WTC11 (cell line): ENCODE data around the gene TMEM25.

Experiments used
- ARID4B ChIP-seq: sonication (generic); formaldehyde crosslinking; IDR thresholded peaks from 2 replicates; pipeline ENCODE4 v1.8.0; 2023; ENCODE audit warnings: missing genetic modification reagents, mild to moderate bottlenecking, borderline replicate concordance
- CDX4 ChIP-seq: fragments of 250-450 bp; sonication (Bioruptor Pico); IDR thresholded peaks from 2 replicates; pipeline ENCODE4 v1.9.0; 2021; ENCODE audit warnings: moderate library complexity, mild to moderate bottlenecking, inconsistent platforms, borderline replicate concordance
- JUN ChIP-seq: sonication (generic); formaldehyde crosslinking; IDR thresholded peaks from 2 replicates; pipeline ENCODE4 v1.8.0; 2023; ENCODE audit warnings: mild to moderate bottlenecking, missing genetic modification reagents
- MAX ChIP-seq: sonication (generic); formaldehyde crosslinking; IDR thresholded peaks from 2 replicates; pipeline ENCODE4 v1.8.0; 2022; ENCODE audit warnings: mild to moderate bottlenecking, missing genetic modification reagents
- NFYB ChIP-seq: sonication (generic); formaldehyde crosslinking; conservative IDR thresholded peaks from 2 replicates; pipeline ENCODE4 v1.8.0; 2022; ENCODE audit warnings: low read depth, missing genetic modification reagents
- PREB ChIP-seq: sonication (generic); formaldehyde crosslinking; IDR thresholded peaks from 2 replicates; pipeline ENCODE4 v1.8.1; 2022; ENCODE audit warnings: mild to moderate bottlenecking, missing genetic modification reagents, moderate library complexity, borderline replicate concordance
- TF ChIP-seq, protein P1 (sequence below): fragments of 200-600 bp; IDR thresholded peaks from 2 replicates; pipeline ENCODE4 v1.8.0; 2022; ENCODE audit warnings: antibody characterized with exemption
- TF ChIP-seq, protein P2 (sequence below): sonication (generic); formaldehyde crosslinking; IDR thresholded peaks from 2 replicates; pipeline ENCODE4 v1.8.1; 2022; ENCODE audit warnings: low read depth, missing genetic modification reagents, borderline replicate concordance
- TF ChIP-seq, protein P3 (sequence below): sonication (generic); formaldehyde crosslinking; IDR thresholded peaks from 2 replicates; pipeline ENCODE4 v1.8.0; 2022; ENCODE audit warnings: mild to moderate bottlenecking, missing genetic modification reagents
- TF ChIP-seq, protein P4 (sequence below): sonication (generic); formaldehyde crosslinking; IDR thresholded peaks from 2 replicates; pipeline ENCODE4 v1.8.1; 2023; ENCODE audit warnings: mild to moderate bottlenecking, missing genetic modification reagents

DNA sequence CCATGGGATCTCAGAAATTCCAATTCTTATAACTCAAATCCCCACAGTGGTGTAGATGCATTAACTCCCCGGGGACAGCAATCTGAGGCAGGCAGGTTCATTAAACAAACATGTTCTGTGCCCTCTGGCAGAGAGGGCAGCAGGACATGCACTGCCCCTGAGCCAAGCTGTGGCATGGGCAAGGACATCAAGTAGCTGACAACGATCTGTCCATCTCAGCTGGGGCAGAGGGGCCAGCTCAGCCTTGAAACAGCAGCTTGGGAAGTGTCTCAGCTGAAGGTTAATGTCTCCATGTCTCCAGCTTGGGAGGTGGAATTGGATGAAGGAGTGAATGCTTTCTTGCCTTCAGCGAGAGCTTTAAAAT, 13.6 kb downstream of the TMEM25 start:
- TF ChIP-seq, protein P1, sequence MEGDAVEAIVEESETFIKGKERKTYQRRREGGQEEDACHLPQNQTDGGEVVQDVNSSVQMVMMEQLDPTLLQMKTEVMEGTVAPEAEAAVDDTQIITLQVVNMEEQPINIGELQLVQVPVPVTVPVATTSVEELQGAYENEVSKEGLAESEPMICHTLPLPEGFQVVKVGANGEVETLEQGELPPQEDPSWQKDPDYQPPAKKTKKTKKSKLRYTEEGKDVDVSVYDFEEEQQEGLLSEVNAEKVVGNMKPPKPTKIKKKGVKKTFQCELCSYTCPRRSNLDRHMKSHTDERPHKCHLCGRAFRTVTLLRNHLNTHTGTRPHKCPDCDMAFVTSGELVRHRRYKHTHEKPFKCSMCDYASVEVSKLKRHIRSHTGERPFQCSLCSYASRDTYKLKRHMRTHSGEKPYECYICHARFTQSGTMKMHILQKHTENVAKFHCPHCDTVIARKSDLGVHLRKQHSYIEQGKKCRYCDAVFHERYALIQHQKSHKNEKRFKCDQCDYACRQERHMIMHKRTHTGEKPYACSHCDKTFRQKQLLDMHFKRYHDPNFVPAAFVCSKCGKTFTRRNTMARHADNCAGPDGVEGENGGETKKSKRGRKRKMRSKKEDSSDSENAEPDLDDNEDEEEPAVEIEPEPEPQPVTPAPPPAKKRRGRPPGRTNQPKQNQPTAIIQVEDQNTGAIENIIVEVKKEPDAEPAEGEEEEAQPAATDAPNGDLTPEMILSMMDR, result no peak
- TF ChIP-seq CDX4 (CRISPR knock-in tag), result no peak
- TF ChIP-seq MAX (CRISPR knock-in tag), result no peak
- TF ChIP-seq PREB (CRISPR knock-in tag), result no peak
- TF ChIP-seq, protein P2, sequence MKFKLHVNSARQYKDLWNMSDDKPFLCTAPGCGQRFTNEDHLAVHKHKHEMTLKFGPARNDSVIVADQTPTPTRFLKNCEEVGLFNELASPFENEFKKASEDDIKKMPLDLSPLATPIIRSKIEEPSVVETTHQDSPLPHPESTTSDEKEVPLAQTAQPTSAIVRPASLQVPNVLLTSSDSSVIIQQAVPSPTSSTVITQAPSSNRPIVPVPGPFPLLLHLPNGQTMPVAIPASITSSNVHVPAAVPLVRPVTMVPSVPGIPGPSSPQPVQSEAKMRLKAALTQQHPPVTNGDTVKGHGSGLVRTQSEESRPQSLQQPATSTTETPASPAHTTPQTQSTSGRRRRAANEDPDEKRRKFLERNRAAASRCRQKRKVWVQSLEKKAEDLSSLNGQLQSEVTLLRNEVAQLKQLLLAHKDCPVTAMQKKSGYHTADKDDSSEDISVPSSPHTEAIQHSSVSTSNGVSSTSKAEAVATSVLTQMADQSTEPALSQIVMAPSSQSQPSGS (CRISPR knock-in tag), result no peak
- TF ChIP-seq, protein P3, sequence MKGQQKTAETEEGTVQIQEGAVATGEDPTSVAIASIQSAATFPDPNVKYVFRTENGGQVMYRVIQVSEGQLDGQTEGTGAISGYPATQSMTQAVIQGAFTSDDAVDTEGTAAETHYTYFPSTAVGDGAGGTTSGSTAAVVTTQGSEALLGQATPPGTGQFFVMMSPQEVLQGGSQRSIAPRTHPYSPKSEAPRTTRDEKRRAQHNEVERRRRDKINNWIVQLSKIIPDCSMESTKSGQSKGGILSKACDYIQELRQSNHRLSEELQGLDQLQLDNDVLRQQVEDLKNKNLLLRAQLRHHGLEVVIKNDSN (CRISPR knock-in tag), result no peak
- no peak for TF ChIP-seq ARID4B (CRISPR knock-in tag)
- TF ChIP-seq NFYB (CRISPR knock-in tag), result no peak
- no peak for TF ChIP-seq JUN (CRISPR knock-in tag)
- TF ChIP-seq, protein P4, sequence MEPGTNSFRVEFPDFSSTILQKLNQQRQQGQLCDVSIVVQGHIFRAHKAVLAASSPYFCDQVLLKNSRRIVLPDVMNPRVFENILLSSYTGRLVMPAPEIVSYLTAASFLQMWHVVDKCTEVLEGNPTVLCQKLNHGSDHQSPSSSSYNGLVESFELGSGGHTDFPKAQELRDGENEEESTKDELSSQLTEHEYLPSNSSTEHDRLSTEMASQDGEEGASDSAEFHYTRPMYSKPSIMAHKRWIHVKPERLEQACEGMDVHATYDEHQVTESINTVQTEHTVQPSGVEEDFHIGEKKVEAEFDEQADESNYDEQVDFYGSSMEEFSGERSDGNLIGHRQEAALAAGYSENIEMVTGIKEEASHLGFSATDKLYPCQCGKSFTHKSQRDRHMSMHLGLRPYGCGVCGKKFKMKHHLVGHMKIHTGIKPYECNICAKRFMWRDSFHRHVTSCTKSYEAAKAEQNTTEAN, result no peak
